ENCODE results near the gene PSMA5.
"Not testable (repeated sequence)": the region's sequence is repeated elsewhere in the genome, so short reads cannot be mapped to it uniquely, and the experiment has no call there.

PSMA5 gene

GRCh38 chr1:109426281-109427170 lies at the start of gene PSMA5:
Gene PSMA5, minus strand, starts transcription at chr1:109426448. Its CDS starts 118 bp downstream, at chr1:109426330.
- peak; percentile 98 for DNase-seq

GRCh38 chr1:109475261-109475660 lies 49.0 kb upstream of the PSMA5 start:
- no peak for DNase-seq

GRCh38 chr1:109474697-109475096 lies 48.4 kb upstream of the PSMA5 start:
- no peak for DNase-seq

GRCh38 chr1:109473284-109474057 lies 47.2 kb upstream of the PSMA5 start:
- not testable (repeated sequence) for DNase-seq

- DNase-seq, result no peak
Measured at GRCh38 chr1:109472779-109473178, 46.5 kb upstream of the PSMA5 start.

- DNase-seq, result no peak
Measured at GRCh38 chr1:109470245-109470644, 44.0 kb upstream of the PSMA5 start.

GRCh38 chr1:109468903-109469302 lies 42.7 kb upstream of the PSMA5 start:
- no peak for DNase-seq

GRCh38 chr1:109468061-109468460 lies 41.8 kb upstream of the PSMA5 start:
- no peak for DNase-seq

- DNase-seq, result no peak
Measured at GRCh38 chr1:109467301-109467777, 41.1 kb upstream of the PSMA5 start.

- DNase-seq, result no peak
Measured at GRCh38 chr1:109466452-109467300, 40.4 kb upstream of the PSMA5 start, which contains the start of gene SYPL2. Gene SYPL2, plus strand, starts transcription at chr1:109466546. Its CDS starts 298 bp downstream, at chr1:109466844.

- no peak for DNase-seq
Measured at GRCh38 chr1:109466125-109466451, 39.8 kb upstream of the PSMA5 start.

GRCh38 chr1:109457819-109458218 lies 31.6 kb upstream of the PSMA5 start:
- no peak for DNase-seq

- DNase-seq, result no peak
Measured at GRCh38 chr1:109454497-109455133, 28.4 kb upstream of the PSMA5 start.

GRCh38 chr1:109447524-109447923 lies 21.3 kb upstream of the PSMA5 start:
- no peak for DNase-seq

- DNase-seq, result not testable (repeated sequence)
Measured at GRCh38 chr1:109445949-109446695, 19.9 kb upstream of the PSMA5 start.

GRCh38 chr1:109444346-109444745 lies 18.1 kb upstream of the PSMA5 start:
- DNase-seq, result no peak

GRCh38 chr1:109443476-109443875 lies 17.2 kb upstream of the PSMA5 start:
- no peak for DNase-seq

- DNase-seq, result no peak
Measured at GRCh38 chr1:109441069-109441468, 14.8 kb upstream of the PSMA5 start.

- no peak for DNase-seq
Measured at GRCh38 chr1:109438798-109439297, 12.6 kb upstream of the PSMA5 start.

GRCh38 chr1:109434484-109434883 lies 8.2 kb upstream of the PSMA5 start:
- no peak for DNase-seq

GRCh38 chr1:109433322-109433721 lies 7.1 kb upstream of the PSMA5 start:
- no peak for DNase-seq

All from NCI-H774 (cell line).